Osteoblast (primary cell): ENCODE measurements around the gene XK. TPM values are rescaled to one million over a fixed set of nuclear protein-coding genes. Genes with fewer than 3 reads are reported as not detected.

Experiments used
- DNase-seq: peaks from one replicate; pipeline ENCODE4 v3.0.0; 2011; ENCODE audit warnings: low spot score, mixed read lengths; ENCODE audit not compliant: insufficient read length; ENCODE audit errors: missing footprints
- H2AFZ ChIP-seq: 2 replicates; pipeline ENCODE4 v1.6.0; 2011; ENCODE audit warnings: mild to moderate bottlenecking, low read length
- H3K27ac ChIP-seq: 2 replicates; pipeline ENCODE4 v1.5.1; 2011; ENCODE audit warnings: mild to moderate bottlenecking, low read depth, low read length, moderate library complexity
- H3K27me3 ChIP-seq: 2 replicates; pipeline ENCODE4 v1.6.0; 2012; ENCODE audit warnings: mild to moderate bottlenecking, control low read depth, inconsistent platforms, low read length, moderate library complexity; ENCODE audit not compliant: insufficient read depth
- H3K36me3 ChIP-seq: 2 replicates; pipeline ENCODE4 v1.5.1; 2011; ENCODE audit warnings: mild to moderate bottlenecking, low read length, control low read depth, moderate library complexity; ENCODE audit not compliant: insufficient read depth
- H3K4me1 ChIP-seq: 2 replicates; pipeline ENCODE4 v1.5.1; 2011; ENCODE audit warnings: mild to moderate bottlenecking, low read length, control low read depth, moderate library complexity; ENCODE audit not compliant: insufficient read depth
- H3K4me2 ChIP-seq: 2 replicates; pipeline ENCODE4 v1.6.0; 2011; ENCODE audit warnings: mild to moderate bottlenecking, low read length; ENCODE audit not compliant: insufficient read depth
- H3K4me3 ChIP-seq: fragments of 200-600 bp; sonication (generic); 3 replicates; pipeline ENCODE4 v1.5.1; 2012; ENCODE audit warnings: mild to moderate bottlenecking, low read length, inconsistent platforms; ENCODE audit not compliant: insufficient read depth
- H3K79me2 ChIP-seq: 2 replicates; pipeline ENCODE4 v1.6.0; 2012; ENCODE audit warnings: mild to moderate bottlenecking, low read length, control low read depth, inconsistent platforms; ENCODE audit not compliant: insufficient read depth
- H3K9me3 ChIP-seq: 2 replicates; pipeline ENCODE4 v1.5.1; 2011; ENCODE audit warnings: low read depth, low read length, control low read depth
- H4K20me1 ChIP-seq: 2 replicates; pipeline ENCODE4 v1.6.0; 2012; ENCODE audit warnings: mild to moderate bottlenecking, low read length, control low read depth; ENCODE audit not compliant: insufficient read depth
- CTCF ChIP-seq: IDR thresholded peaks from 2 replicates; pipeline ENCODE4 v1.5.1; 2011; ENCODE audit warnings: mild to moderate bottlenecking, low read depth, low read length, moderate library complexity; ENCODE audit errors: extremely low read depth
- total RNA-seq: library from RNA; depleted of rRNA; stranded (reverse); fragments of >200 nt; gene quantifications from 2 replicates; pipeline ENCODE4 v1.2.3, GENCODE V29; 2012

Gene XK
- total RNA-seq, 1 donor = under 0.01 TPM

DNA sequence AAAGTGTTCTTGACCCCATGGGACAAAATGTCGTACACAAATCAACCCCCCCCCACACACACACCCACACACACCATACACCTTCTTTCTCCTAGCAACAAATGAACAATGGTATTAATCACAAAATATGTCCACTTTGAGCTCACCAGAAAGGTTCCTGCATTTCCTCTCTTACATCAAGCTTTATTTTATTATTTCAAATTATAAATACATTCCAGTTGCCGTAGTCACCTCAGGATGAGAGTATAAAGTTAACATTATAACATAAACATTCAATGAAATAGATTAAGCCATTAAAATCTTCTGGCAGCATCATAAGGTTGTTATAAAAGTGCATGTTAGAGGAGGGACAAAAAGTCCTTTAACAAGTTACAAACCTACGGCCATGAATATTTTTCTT is 7.3 kb downstream of the XK start:
- Histone ChIP-seq H2AFZ (no peak overlapping the region), H3K27ac (no peak overlapping the region), H3K4me1 (no peaks in the 10 kb centered on the region), H3K4me3 (no peak overlapping the region), H3K27me3 (no peaks in the 10 kb centered on the region), H3K79me2 (no peaks in the 10 kb centered on the region), H4K20me1 (no peaks in the 10 kb centered on the region), H3K4me2 (no peak overlapping the region), H3K36me3 (no peaks in the 10 kb centered on the region), H3K9me3 (no peaks in the 10 kb centered on the region)
- TF ChIP-seq CTCF = no peak
- DNase-seq = no peak

DNA sequence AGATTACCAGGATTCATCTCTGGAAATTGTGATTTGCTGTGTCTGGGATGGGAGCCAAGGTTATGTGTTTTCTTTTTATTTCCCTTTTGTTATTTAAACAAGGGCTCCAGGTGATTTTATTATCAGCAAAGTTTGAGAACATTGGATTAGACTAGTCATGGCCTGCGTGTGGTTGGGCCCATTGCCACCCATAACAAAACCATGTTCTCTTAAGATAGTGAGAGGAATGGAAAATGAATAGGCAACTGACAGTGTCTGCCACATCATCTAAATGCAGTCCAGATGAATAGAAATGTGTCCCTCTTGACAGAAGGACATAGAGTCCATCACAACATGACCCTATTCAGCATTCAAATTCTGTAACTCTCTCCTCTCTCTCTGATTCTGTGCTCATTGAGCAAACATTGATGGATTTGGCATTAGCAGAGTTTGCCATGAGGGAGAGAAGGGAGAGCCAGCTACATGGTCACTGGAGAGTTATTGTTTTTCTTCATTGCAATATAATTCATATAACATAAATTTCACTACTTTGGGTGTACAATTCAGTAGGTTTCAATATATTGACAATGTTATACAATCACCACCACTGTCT is 11.7 kb downstream of the XK start:
- no peak overlapping the region for H2AFZ ChIP-seq
- DNase-seq = no peak
- H3K4me3 ChIP-seq = no peak overlapping the region
- H3K4me1 ChIP-seq = no peaks in the 10 kb centered on the region
- H3K9me3 ChIP-seq = no peaks in the 10 kb centered on the region
- H3K79me2 ChIP-seq = no peaks in the 10 kb centered on the region
- H3K27me3 ChIP-seq = no peaks in the 10 kb centered on the region
- no peak overlapping the region for H3K27ac ChIP-seq
- TF ChIP-seq CTCF = no peak
- H3K4me2 ChIP-seq = no peak overlapping the region
- no peaks in the 10 kb centered on the region for H3K36me3 ChIP-seq
- no peaks in the 10 kb centered on the region for H4K20me1 ChIP-seq

- Histone ChIP-seq H2AFZ (no peak overlapping the region), H4K20me1 (no peaks in the 10 kb centered on the region), H3K4me2 (no peak overlapping the region), H3K4me1 (no peaks in the 10 kb centered on the region), H3K79me2 (no peaks in the 10 kb centered on the region), H3K27me3 (no peaks in the 10 kb centered on the region), H3K9me3 (no peaks in the 10 kb centered on the region), H3K27ac (no peak overlapping the region), H3K4me3 (no peak overlapping the region), H3K36me3 (no peaks in the 10 kb centered on the region)
- no peak for TF ChIP-seq CTCF
- DNase-seq = no peak
Measured at GRCh38 chrX:37701588-37701987, 16.0 kb downstream of the XK start.

DNA sequence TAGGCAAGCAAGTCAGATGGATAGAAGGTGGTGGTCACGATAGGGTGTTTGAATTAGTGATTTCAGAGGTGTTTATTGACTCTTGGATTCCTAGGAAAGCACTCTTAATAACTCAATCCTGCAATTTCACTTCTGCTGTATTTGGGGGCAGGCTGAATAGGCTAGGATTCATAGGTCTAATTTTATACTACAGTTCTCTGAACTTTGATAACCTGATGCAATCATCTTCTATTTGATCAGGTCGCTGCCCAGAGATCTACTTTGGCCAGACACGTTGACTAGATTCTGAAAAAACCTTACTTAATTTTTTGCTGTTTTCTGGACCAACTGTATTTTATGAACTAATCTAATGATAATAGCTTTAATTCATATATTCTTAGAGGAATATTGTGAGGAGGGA is 26.4 kb downstream of the XK start:
- Histone ChIP-seq H3K79me2 (no peaks in the 10 kb centered on the region), H4K20me1 (no peaks in the 10 kb centered on the region), H3K4me2 (no peak overlapping the region), H3K4me1 (no peaks in the 10 kb centered on the region), H3K9me3 (no peaks in the 10 kb centered on the region), H2AFZ (no peak overlapping the region), H3K4me3 (no peak overlapping the region), H3K36me3 (no peaks in the 10 kb centered on the region), H3K27me3 (no peaks in the 10 kb centered on the region), H3K27ac (no peak overlapping the region)
- no peak for DNase-seq
- TF ChIP-seq CTCF = no peak
